ENCODE measurements around the gene TNFRSF12A.
"Not testable (repeated sequence)": the region's sequence is repeated elsewhere in the genome, so short reads cannot be mapped to it uniquely, and the experiment has no call there.

The TNFRSF12A gene

DNA sequence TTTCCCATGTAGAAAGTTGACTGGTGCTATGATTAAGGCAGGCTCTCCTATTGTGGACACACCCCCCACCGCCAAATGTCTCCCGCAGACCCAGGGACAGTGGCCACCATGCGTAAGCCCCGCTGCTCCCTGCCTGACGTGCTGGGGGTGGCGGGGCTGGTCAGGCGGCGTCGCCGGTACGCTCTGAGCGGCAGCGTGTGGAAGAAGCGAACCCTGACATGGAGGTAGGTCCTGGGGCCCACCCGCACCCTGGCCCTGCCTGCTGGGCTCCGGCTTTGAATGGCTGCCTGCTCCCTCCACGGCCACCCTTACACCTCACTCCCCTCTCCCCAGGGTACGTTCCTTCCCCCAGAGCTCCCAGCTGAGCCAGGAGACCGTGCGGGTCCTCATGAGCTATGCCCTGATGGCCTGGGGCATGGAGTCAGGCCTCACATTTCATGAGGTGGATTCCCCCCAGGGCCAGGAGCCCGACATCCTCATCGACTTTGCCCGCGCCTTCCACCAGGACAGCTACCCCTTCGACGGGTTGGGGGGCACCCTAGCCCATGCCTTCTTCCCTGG is 29.8 kb downstream of the TNFRSF12A start:
- no peak for DNase-seq (ENCODE audit: low spot score)

DNA sequence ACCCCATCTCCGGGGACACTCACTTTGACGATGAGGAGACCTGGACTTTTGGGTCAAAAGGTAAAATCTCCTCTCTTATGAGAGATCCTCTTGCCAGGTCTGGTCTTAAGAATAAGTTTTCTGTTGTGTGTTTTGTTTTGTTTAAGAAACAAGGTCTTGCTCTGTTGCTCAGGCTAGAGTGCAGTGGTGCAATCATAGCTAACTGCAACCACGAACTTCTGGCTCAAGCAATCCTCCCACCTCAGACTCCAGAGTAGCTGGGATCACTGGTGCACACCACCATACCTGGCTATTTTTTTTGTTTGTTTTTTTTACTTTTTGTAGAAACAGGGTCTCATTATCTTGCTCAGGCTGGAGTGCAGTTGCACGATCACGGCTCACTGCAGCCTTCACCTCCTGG is 30.3 kb downstream of the TNFRSF12A start:
- no peak for DNase-seq (ENCODE audit: low spot score)

- DNase-seq (ENCODE audit: low spot score) = no peak
These were observed 30.8 kb downstream of the TNFRSF12A start for GRCh38 chr16:3051009-3051408.

DNA sequence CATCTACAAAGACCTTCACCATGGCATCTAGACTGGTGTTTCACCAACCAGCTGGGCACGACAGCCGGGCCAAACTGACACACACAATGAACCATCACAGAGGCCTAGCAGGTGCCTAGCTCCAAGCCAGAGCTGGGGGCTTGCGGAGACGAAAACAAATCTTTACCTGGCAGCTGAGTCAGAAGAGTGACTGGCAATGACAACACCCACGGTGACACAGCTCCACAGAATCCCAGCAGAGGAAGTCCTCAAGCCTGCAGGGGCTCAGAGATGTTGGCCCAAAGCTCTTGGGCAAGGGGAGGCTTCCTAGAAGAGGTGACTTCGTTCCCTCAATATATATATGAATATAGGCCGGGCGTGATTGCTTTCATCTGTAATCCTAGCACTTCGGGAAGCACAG is 31.3 kb downstream of the TNFRSF12A start:
- DNase-seq (ENCODE audit: low spot score) = no peak

DNA sequence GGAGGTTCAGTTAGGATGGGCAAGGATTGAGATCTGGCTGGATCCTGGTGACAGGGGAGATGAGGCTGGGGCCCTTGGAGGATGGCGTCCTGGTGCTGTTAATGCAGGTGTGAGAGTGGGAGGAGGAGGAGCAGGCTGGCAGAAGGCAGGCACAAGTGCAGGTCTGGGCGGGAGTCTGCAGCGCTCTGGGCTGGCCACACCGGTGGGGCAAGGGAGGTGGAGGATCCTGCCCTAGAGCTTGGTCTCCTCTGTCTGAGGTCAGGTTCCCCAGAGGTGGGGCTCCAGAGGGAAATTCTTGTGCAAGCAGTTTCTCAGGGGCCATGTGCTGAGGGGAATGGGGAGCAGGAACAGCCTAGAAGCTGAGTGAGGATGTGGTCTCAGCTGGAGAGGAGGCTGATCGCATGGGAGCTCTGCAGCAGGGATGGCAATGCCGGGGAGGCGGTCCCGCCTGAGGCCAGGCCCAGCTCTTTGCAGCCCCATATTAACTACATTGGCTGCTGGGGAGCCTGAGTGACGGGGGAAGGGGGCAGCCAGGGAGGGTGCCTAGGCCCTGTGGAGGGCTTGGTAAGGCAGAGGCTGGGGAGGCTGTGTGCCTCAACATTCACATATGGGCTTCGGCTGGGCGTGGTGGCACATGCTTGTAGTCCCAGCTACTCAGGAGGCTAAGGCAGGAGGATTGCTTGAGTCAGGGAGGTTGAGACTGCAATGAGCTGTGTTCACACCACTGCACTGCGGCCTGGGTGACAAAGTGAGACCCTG is 32.6 kb downstream of the TNFRSF12A start:
- not testable (repeated sequence) for DNase-seq (ENCODE audit: low spot score)

- DNase-seq (ENCODE audit: low spot score) = not testable (repeated sequence)
These were observed 33.2 kb downstream of the TNFRSF12A start for GRCh38 chr16:3053330-3053710.

DNA sequence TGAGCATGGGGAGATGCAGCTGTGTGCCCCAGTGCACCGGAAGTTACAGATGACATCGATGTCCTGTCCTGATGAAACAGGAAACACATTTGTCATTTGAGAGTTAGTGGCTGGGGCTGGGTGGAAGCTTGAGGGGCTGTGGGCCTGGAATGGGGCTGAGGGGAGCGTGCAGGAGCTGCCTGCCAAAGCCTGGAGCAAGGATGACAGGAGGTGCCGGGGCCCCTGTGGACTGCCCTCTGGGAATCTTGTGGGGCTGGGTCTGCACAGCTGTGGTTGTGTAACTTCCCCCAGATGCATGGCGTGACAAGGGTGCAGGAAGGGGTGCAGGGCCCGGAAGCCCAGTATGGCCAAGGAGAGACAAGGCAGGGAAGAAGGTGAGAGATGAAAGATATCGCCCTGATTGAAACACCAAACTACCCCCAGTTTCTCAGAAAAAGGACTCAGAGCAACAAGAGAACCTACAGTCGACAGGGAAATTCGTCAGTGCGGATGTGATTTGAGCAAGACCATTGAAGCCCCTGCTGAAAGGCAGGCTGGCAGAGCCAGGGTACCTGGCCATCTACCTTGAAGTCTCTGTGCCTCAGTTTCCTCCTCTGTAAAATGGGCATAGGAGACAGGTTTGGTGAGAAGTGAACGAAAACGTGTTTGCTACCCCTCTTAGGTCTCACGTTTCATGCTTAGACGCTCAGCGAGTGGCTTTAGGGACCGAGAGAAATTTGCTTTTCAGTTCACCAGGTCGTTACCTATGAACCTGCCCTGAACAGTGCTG is 35.0 kb downstream of the TNFRSF12A start:
- no peak for DNase-seq (ENCODE audit: low spot score)

DNA sequence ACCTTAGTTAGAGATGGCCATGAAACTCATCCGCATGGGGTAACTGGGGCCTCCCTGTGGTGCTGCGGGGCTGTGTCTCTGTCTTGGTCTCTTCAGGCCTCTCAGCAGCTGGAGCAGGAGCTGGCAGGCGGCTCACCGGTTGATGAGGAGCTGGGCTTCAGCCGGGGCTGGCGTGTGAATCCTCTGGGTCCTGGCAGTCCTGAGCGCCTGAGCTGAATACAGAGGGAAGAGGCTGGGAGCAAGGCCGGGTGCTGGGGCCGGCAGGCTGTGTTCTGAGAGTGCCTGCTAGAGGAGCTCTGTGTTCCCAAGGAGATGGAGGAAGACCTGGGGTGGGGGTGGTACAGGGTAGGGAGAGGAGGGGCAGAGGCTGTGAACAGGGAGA is 35.6 kb downstream of the TNFRSF12A start:
- DNase-seq (ENCODE audit: low spot score) = not testable (repeated sequence)

- DNase-seq (ENCODE audit: low spot score) = no peak
These were observed 36.4 kb downstream of the TNFRSF12A start for GRCh38 chr16:3056336-3057180.

GRCh38 chr16:3057181-3058138 is 37.3 kb downstream of the TNFRSF12A start:
- no peak for DNase-seq (ENCODE audit: low spot score)

DNA sequence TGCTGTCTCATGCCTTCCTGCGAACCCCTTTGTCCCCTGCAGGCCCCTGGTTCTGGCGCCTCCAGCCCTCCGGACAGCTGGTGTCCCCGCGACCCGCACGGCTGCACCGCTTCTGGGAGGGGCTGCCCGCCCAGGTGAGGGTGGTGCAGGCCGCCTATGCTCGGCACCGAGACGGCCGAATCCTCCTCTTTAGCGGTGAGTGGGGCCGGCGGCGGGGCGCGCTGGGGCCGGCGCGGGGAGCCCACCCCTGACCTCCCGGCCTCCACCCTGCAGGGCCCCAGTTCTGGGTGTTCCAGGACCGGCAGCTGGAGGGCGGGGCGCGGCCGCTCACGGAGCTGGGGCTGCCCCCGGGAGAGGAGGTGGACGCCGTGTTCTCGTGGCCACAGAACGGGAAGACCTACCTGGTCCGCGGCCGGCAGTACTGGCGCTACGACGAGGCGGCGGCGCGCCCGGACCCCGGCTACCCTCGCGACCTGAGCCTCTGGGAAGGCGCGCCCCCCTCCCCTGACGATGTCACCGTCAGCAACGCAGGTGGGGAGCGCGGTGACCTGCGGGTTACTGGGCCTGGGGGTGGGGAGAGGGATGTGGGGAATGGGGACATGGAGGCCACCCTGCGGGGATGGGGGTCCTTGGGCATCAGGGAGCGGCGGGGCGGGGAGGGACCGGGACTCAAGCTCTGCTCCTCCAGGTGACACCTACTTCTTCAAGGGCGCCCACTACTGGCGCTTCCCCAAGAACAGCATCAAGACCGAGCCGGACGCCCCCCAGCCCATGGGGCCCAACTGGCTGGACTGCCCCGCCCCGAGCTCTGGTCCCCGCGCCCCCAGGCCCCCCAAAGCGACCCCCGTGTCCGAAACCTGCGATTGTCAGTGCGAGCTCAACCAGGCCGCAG is 38.2 kb downstream of the TNFRSF12A start:
- no peak for DNase-seq (ENCODE audit: low spot score)

- DNase-seq (ENCODE audit: low spot score) = peak; percentile 97
These were observed 39.0 kb downstream of the TNFRSF12A start for GRCh38 chr16:3059041-3059722.

- no peak for DNase-seq (ENCODE audit: low spot score)
These were observed 39.6 kb downstream of the TNFRSF12A start for GRCh38 chr16:3059723-3060242.

DNA sequence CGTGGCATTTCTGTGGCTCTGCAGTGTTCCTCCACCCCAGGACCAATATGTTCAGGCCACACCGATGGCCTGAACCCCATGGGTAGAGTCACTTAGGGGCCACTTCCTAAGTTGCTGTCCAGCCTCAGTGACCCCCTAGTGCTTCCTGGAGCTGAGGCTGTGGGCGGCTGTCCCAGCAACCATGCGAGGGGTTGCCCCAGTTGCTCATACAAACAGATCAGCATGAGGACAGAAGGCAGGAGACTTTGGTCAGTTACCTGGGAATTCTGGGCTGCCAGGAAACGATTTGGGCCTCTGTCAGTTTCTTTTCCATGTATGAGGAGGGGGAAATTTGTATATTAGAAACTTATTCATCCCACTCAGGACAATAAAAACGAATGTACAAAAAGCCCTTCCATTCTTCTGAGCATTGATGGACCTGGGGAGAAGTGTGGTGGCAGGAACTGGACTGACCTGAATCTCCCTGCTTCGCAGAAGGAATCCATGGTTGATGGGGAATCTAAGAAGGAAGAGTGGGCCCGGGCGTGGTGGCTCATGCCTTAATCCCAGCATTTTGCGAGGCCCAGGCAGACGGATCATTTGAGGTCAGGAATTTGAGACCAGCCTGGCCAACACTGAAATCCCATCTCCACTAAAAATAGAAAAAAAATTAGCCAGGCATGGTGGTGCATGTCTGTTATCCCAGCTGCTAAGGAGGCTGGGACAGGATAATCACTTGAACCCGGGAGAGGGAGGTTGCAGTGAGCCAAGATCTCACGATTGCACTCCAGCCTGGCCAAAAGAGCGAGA is 40.4 kb downstream of the TNFRSF12A start:
- no peak for DNase-seq (ENCODE audit: low spot score)

DNA sequence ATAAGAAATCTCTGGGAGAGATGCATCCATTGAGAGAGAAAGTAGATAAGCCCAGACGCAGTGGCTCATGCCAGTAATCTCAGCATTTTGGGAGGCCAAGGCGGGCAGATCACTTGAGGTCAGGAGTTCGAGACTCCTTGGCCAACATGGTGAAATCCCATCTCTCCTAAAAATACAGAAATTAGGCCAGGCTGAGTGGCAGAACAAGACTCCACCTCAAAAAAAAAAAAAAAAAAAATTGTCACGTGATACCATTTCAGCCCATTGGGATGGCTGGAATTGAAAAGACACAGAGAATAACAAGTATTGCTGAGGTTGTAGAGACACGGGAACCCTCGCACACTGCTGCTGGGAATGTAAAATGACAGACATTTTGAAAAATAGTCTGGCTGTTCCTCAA is 42.4 kb downstream of the TNFRSF12A start:
- no peak for DNase-seq (ENCODE audit: low spot score)

GRCh38 chr16:3063625-3064386 is 43.6 kb downstream of the TNFRSF12A start:
- DNase-seq (ENCODE audit: low spot score) = no peak

GRCh38 chr16:3065069-3065741 is 45.0 kb downstream of the TNFRSF12A start, which contains the start of gene IL32:
Gene IL32, plus strand, starts transcription at chr16:3065640. Its CDS starts 172 bp downstream, at chr16:3065812.
- DNase-seq (ENCODE audit: low spot score) = peak; percentile 89

Measured in AG08396 (cell line).